Loucy (cell line): ENCODE measurements around the gene SHPK.

Source experiments
- EZH2phosphoT487 ChIP-seq: fragments of 200-600 bp; IDR thresholded peaks from 2 replicates; pipeline ENCODE4 v1.6.1; 2018; ENCODE audit warnings: antibody characterized with exemption, mild to moderate bottlenecking, moderate library complexity, borderline replicate concordance
- TF ChIP-seq, protein P1 (sequence below): fragments of 200-600 bp; sonication (generic); conservative IDR thresholded peaks from 2 replicates; pipeline ENCODE4 v1.5.1; 2014; ENCODE audit warnings: mild to moderate bottlenecking, antibody characterized with exemption, low read length

DNA sequence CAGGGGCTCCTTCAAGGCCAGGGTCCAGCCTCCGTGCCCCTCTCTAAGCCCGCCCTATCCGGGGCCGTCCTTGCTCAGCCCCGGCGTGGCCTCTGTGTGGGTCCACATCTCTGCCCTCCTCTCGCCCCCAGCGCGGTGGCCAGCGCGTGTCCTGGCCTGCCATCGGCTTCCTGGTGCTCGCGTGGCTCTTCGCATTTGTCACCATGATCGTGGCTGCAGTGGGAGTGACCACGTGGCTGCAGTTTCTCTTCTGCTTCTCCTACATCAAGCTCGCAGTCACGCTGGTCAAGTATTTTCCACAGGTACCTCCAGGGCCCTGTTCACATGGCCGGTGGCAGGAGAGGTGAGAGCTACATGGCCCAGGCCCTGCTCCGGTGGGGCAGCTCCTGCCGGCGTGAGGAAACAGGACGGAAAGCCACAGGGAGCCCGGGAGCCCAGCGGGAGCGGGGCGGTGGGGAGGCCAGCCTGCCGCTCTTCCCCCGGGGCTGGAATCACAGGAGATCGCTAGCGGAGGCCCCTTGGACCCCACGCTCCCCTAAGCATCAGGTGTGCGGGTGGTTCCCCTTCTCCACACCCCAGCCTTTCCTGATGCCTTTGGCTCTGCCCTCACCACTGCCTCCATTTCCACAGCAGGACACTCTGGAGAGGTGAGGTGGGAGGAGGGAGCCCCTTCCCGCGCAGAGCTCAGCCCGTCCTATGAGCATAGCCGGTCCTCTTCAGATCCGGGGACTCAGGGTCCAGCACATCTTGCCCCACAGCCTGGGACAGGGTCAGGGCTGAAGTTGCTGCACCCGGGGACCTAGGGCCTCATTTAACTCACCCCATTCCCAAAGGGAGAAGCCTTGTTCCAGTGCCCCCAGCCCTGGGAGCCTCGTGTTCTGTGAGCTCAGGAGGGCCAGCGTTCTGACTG, 22.1 kb upstream of the SHPK start:
- TF ChIP-seq, protein P1, sequence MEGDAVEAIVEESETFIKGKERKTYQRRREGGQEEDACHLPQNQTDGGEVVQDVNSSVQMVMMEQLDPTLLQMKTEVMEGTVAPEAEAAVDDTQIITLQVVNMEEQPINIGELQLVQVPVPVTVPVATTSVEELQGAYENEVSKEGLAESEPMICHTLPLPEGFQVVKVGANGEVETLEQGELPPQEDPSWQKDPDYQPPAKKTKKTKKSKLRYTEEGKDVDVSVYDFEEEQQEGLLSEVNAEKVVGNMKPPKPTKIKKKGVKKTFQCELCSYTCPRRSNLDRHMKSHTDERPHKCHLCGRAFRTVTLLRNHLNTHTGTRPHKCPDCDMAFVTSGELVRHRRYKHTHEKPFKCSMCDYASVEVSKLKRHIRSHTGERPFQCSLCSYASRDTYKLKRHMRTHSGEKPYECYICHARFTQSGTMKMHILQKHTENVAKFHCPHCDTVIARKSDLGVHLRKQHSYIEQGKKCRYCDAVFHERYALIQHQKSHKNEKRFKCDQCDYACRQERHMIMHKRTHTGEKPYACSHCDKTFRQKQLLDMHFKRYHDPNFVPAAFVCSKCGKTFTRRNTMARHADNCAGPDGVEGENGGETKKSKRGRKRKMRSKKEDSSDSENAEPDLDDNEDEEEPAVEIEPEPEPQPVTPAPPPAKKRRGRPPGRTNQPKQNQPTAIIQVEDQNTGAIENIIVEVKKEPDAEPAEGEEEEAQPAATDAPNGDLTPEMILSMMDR, result no peak
- no peak for TF ChIP-seq EZH2phosphoT487
